Neural progenitor cell (in vitro differentiated cells): ENCODE data around the gene PCK1.

Source experiments
- CTCF ChIP-seq: fragments of 200-600 bp; sonication (generic); IDR thresholded peaks from 2 replicates; pipeline ENCODE4 v1.5.1; 2017; ENCODE audit warnings: antibody characterized with exemption, mild to moderate bottlenecking
- EZH2 ChIP-seq: fragments of 200-600 bp; sonication (generic); IDR thresholded peaks from 2 replicates; pipeline ENCODE4 v1.6.1; 2017; ENCODE audit warnings: antibody characterized with exemption, mild to moderate bottlenecking, moderate library complexity
- EZH2phosphoT487 ChIP-seq: fragments of 200-600 bp; sonication (generic); IDR thresholded peaks from 2 replicates; pipeline ENCODE4 v1.6.1; 2017; ENCODE audit warnings: antibody characterized with exemption

GRCh38 chr20:57605045-57605444 is 44.1 kb downstream of the PCK1 start:
- TF ChIP-seq CTCF (no peak), EZH2 (no peak), EZH2phosphoT487 (no peak)
